ENCODE measurements around the gene THADA.

GRCh38 chr2:43193652-43194120 lies 402.2 kb downstream of the THADA start:
- TF ChIP-seq, protein P1, sequence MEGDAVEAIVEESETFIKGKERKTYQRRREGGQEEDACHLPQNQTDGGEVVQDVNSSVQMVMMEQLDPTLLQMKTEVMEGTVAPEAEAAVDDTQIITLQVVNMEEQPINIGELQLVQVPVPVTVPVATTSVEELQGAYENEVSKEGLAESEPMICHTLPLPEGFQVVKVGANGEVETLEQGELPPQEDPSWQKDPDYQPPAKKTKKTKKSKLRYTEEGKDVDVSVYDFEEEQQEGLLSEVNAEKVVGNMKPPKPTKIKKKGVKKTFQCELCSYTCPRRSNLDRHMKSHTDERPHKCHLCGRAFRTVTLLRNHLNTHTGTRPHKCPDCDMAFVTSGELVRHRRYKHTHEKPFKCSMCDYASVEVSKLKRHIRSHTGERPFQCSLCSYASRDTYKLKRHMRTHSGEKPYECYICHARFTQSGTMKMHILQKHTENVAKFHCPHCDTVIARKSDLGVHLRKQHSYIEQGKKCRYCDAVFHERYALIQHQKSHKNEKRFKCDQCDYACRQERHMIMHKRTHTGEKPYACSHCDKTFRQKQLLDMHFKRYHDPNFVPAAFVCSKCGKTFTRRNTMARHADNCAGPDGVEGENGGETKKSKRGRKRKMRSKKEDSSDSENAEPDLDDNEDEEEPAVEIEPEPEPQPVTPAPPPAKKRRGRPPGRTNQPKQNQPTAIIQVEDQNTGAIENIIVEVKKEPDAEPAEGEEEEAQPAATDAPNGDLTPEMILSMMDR (conservative IDR thresholded peaks at IDR 0.05; ENCODE audit: low read length), result no peak
- TF ChIP-seq EZH2phosphoT487 (IDR thresholded peaks at IDR 0.05; ENCODE audit: borderline replicate concordance, low read depth, low read length), result no peak

Data from OCI-LY7 (cell line).